MCF 10A (cell line): Measurements from ENCODE around the gene SUSD5. TPM values are rescaled to one million over a fixed set of nuclear protein-coding genes. Genes with fewer than 3 reads are reported as not detected.

ENCODE experiments used
- BruUV-seq: library from RNA; stranded (reverse); fragments of 400-500 nt; replicated peaks from 2 replicates; lab custom pipeline; 2021; lab: Mats Ljungman, UMichigan
- CTCF ChIA-PET: fragments of 300-600 bp; sonication (Branson Sonifier 250); formaldehyde crosslinking; extraction: SDS; loops from one replicate; lab custom pipeline; 2021; ENCODE audit warnings: antibody characterized with exemption, inconsistent platforms; lab: Yijun Ruan, JAX
- POLR2A ChIA-PET: fragments of 300-600, 350-650 bp; sonication (Branson Sonifier 250); formaldehyde crosslinking; extraction: SDS; loops from one replicate; lab custom pipeline; 2020; ENCODE audit warnings: antibody characterized with exemption, inconsistent platforms; lab: Yijun Ruan, JAX
- DNase-seq: peaks from one replicate; pipeline ENCODE4 v3.0.0-alpha.2; 2018; ENCODE audit not compliant: unreplicated experiment
- H3K27ac Mint-ChIP-seq: one replicate; pipeline ENCODE4 v1.8.0; 2022; ENCODE audit warnings: mild to moderate bottlenecking, low read depth, mixed read lengths; ENCODE audit not compliant: unreplicated experiment
- H3K27me3 Mint-ChIP-seq: one replicate; pipeline ENCODE4 v1.8.0; 2022; ENCODE audit warnings: mixed read lengths; ENCODE audit not compliant: insufficient read depth, unreplicated experiment
- H3K36me3 Mint-ChIP-seq: one replicate; pipeline ENCODE4 v1.8.0; 2022; ENCODE audit warnings: mild to moderate bottlenecking, moderate library complexity, mixed read lengths; ENCODE audit not compliant: insufficient read depth, unreplicated experiment
- H3K4me1 Mint-ChIP-seq: one replicate; pipeline ENCODE4 v1.8.0; 2022; ENCODE audit warnings: mixed read lengths; ENCODE audit not compliant: insufficient read depth, unreplicated experiment
- H3K4me3 Mint-ChIP-seq: one replicate; pipeline ENCODE4 v1.8.0; 2022; ENCODE audit warnings: mild to moderate bottlenecking, moderate library complexity, mixed read lengths; ENCODE audit not compliant: unreplicated experiment
- H3K9me3 Mint-ChIP-seq: one replicate; pipeline ENCODE4 v1.8.0; 2022; ENCODE audit warnings: mixed read lengths; ENCODE audit not compliant: unreplicated experiment
- CTCF ChIP-seq: fragments of 200-600 bp; IDR thresholded peaks from one replicate; pipeline ENCODE4 v1.8.0; 2022; ENCODE audit warnings: antibody characterized with exemption, mild to moderate bottlenecking; ENCODE audit not compliant: unreplicated experiment
- intact Hi-C: fragments of 100-400 bp; cut with micrococcal nuclease; formaldehyde crosslinking; loops from 2 replicates; pipeline ENCODE4 v1.14.1; 2022
- total RNA-seq: library from RNA; stranded (reverse); gene quantifications from 2 replicates; pipeline ENCODE4 v1.2.3, GENCODE V29; 2022

The SUSD5 gene
- total RNA-seq, 1 experiment from 2014 or later = 3.4 TPM

- H3K9me3 Mint-ChIP-seq = no peaks in the 10 kb centered on the region
- CTCF ChIA-PET = interaction anchor here (0.7 to 9.0 kb wide), 37 partner anchors 9 to 657 kb away, joined by 3 to 334 read pairs (median 4); partner anchors contain the start of gene CRTAP
- peaks cover 75% of the 10 kb centered on the region for H3K36me3 Mint-ChIP-seq
- POLR2A ChIA-PET = interaction anchor here (0.6 to 1.7 kb wide), 6 partner anchors 9 to 306 kb away, joined by 3 to 37 read pairs (median 6); no protein-coding TSS in a partner anchor
- intact Hi-C loops = loop anchor here (5.0 to 10.0 kb wide), 2 partner anchors 305 to 503 kb away; no protein-coding TSS in a partner anchor
- H3K27me3 Mint-ChIP-seq = no peaks in the 10 kb centered on the region
- DNase-seq = no peak
- H3K4me1 Mint-ChIP-seq = no peaks in the 10 kb centered on the region
- H3K4me3 Mint-ChIP-seq = no peak overlapping the region
- TF ChIP-seq CTCF = no peak
- no peak overlapping the region for H3K27ac Mint-ChIP-seq
- no TSS peak for BruUV-seq
Observed at GRCh38 chr3:33132019-33132360, 86.6 kb downstream of the SUSD5 start.

DNA sequence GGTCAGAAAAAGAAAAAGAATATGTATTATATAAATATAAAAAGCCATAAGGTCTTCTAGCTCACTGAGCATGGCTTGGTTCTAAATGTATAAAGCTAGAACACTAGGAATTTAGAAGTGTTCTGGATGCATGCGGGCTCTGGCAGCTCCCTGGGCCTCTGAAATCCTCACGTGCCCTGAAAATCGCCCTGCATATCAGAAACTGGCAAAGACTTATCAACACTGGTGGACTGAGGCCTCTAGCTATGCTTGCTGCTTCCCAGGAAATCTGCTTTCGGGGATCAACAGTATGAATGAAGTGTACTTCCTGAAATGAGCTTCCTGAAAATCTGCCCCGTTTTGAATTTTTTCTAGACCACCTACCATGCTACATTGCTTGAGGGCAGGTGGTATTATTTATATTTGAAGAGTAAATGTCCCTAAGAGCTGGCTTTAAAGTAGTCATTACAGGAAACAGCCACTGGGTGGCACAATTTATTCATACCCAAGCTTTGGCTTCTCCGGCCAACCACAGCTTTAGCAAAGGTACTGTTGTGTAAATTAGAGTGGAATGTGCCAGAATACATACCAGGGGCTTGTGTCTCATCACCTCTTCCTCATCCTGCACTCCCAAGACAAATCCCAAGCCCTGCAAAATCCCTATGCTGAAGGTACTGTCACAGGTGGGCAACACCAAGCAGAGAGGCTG is 87.1 kb downstream of the SUSD5 start:
- no TSS peak for BruUV-seq
- intact Hi-C loops = loop anchor here (1.0 to 10.0 kb wide), 6 partner anchors 121 to 657 kb away; no protein-coding TSS in a partner anchor
- no peak overlapping the region for H3K27ac Mint-ChIP-seq

GRCh38 chr3:33130144-33130543 is 88.5 kb downstream of the SUSD5 start:
- CTCF ChIA-PET = interaction anchor here (0.8 to 9.0 kb wide), 8 partner anchors 7 to 657 kb away, joined by 3 to 334 read pairs (median 7); no protein-coding TSS in a partner anchor
- POLR2A ChIA-PET = interaction anchor here (1.7 kb wide), 1 partner anchor 242 kb away, joined by 9 read pairs; no protein-coding TSS in a partner anchor
- Mint-ChIP-seq H3K4me3 (no peak overlapping the region), H3K9me3 (no peaks in the 10 kb centered on the region), H3K27ac (no peak overlapping the region), H3K27me3 (no peaks in the 10 kb centered on the region), H3K36me3 (peaks cover 74% of the 10 kb centered on the region), H3K4me1 (no peaks in the 10 kb centered on the region)
- BruUV-seq = no TSS peak
- TF ChIP-seq CTCF = no peak
- intact Hi-C loops = loop anchor here (2.0 to 10.0 kb wide), 3 partner anchors 307 to 659 kb away; no protein-coding TSS in a partner anchor
- DNase-seq = no peak

More for the DNA sequence above, 87.1 kb downstream of the SUSD5 start:
- peaks cover 74% of the 10 kb centered on the region for H3K36me3 Mint-ChIP-seq
- no peaks in the 10 kb centered on the region for H3K9me3 Mint-ChIP-seq
- H3K4me3 Mint-ChIP-seq = no peak overlapping the region
- H3K27me3 Mint-ChIP-seq = no peaks in the 10 kb centered on the region
- POLR2A ChIA-PET = interaction anchor here (0.6 to 1.7 kb wide), 8 partner anchors 9 to 306 kb away, joined by 3 to 37 read pairs (median 4); no protein-coding TSS in a partner anchor
- peak; percentile 75 for DNase-seq
- TF ChIP-seq CTCF = peak; percentile 71
- CTCF ChIA-PET = interaction anchor here (0.5 to 9.0 kb wide), 54 partner anchors 9 to 657 kb away, joined by 3 to 334 read pairs (median 4); partner anchors contain the start of genes CRTAP and FBXL2
- no peaks in the 10 kb centered on the region for H3K4me1 Mint-ChIP-seq

DNA sequence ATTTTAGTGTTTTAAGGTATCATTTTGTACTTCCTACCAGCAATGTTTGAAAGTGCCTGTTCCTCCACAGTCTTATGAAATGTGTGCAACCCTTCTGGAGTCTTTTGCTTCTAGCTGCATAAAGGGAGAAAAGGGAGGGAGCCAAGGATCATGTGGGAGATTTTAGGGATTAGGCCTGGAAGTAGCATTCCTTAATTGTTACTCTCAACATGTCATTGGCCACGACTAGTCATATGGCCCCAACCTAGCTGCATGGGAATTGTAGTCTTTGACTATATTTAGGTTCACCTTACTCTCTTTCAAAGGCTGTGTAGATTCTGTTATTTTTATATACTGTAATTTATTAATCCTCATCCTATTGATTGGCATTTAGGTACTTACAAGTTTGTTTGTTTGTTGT is 89.9 kb downstream of the SUSD5 start:
- CTCF ChIA-PET = interaction anchor here (0.6 to 9.0 kb wide), 5 partner anchors 13 to 648 kb away, joined by 3 to 334 read pairs (median 5); no protein-coding TSS in a partner anchor
- Mint-ChIP-seq H3K4me1 (no peaks in the 10 kb centered on the region), H3K36me3 (peaks cover 72% of the 10 kb centered on the region), H3K9me3 (no peaks in the 10 kb centered on the region), H3K27ac (no peak overlapping the region), H3K27me3 (no peaks in the 10 kb centered on the region), H3K4me3 (no peak overlapping the region)
- POLR2A ChIA-PET = no interaction called here
- no peak for TF ChIP-seq CTCF
- no peak for DNase-seq
- BruUV-seq = no TSS peak
- intact Hi-C loops = no loop called here
